RWPE2 (cell line): ENCODE measurements around the gene MAB21L3.

ENCODE experiments used
- ATAC-seq: fragments of 200-7000 bp; cut with Tn5 transposase; 3 replicates; pipeline ENCODE4 v1.9.1; 2021; ENCODE audit warnings: low read depth
- DNase-seq: peaks from one replicate; pipeline ENCODE4 v3.0.0-alpha.2; 2020; ENCODE audit warnings: low spot score
- H3K27ac ChIP-seq: fragments of 450-650 bp; 2 replicates; pipeline ENCODE4 v1.5.1; 2017; ENCODE audit warnings: mild to moderate bottlenecking; ENCODE audit not compliant: poor library complexity, severe bottlenecking
- H3K27me3 ChIP-seq: fragments of 250-450 bp; sonication (Bioruptor Pico); 2 replicates; pipeline ENCODE4 v1.5.1; 2021; ENCODE audit warnings: mild to moderate bottlenecking, moderate library complexity; ENCODE audit not compliant: insufficient read depth, poor library complexity, severe bottlenecking
- H3K36me3 ChIP-seq: fragments of 250-450 bp; sonication (Bioruptor Pico); 2 replicates; pipeline ENCODE4 v1.5.1; 2020; ENCODE audit warnings: low read depth, mild to moderate bottlenecking, moderate library complexity
- H3K4me1 ChIP-seq: fragments of 250-450 bp; sonication (Bioruptor Pico); 2 replicates; pipeline ENCODE4 v1.5.1; 2021; ENCODE audit warnings: mild to moderate bottlenecking, moderate library complexity; ENCODE audit not compliant: insufficient read depth, poor library complexity, severe bottlenecking
- H3K4me3 ChIP-seq: fragments of 250-450 bp; sonication (Bioruptor Pico); 2 replicates; pipeline ENCODE4 v1.5.1; 2021; ENCODE audit warnings: mild to moderate bottlenecking, moderate library complexity; ENCODE audit not compliant: severe bottlenecking
- H3K9me3 ChIP-seq: fragments of 250-450 bp; sonication (Bioruptor Pico); 2 replicates; pipeline ENCODE4 v1.5.1; 2021; ENCODE audit warnings: mild to moderate bottlenecking, moderate library complexity; ENCODE audit not compliant: severe bottlenecking
- CTCF ChIP-seq: fragments of 450-650 bp; IDR thresholded peaks from one replicate; pipeline ENCODE4 v1.5.1; 2017; ENCODE audit warnings: mild to moderate bottlenecking, moderate library complexity; ENCODE audit not compliant: poor library complexity, severe bottlenecking

Gene MAB21L3

GRCh38 chr1:116152950-116153691, 41.9 kb downstream of the MAB21L3 start:
- H3K36me3 ChIP-seq = no peaks in the 10 kb centered on the region
- no peak overlapping the region for H3K4me3 ChIP-seq
- ATAC-seq (no peak), DNase-seq (no peak)
- no peak overlapping the region for H3K27ac ChIP-seq
- no peaks in the 10 kb centered on the region for H3K9me3 ChIP-seq
- no peaks in the 10 kb centered on the region for H3K27me3 ChIP-seq
- no peak for TF ChIP-seq CTCF
- no peaks in the 10 kb centered on the region for H3K4me1 ChIP-seq

GRCh38 chr1:116153692-116154031, 42.5 kb downstream of the MAB21L3 start:
- TF ChIP-seq CTCF = no peak
- no peak overlapping the region for H3K4me3 ChIP-seq
- H3K27ac ChIP-seq = no peak overlapping the region
- H3K36me3 ChIP-seq = no peaks in the 10 kb centered on the region
- H3K4me1 ChIP-seq = no peaks in the 10 kb centered on the region
- ATAC-seq (no peak), DNase-seq (no peak)
- H3K9me3 ChIP-seq = no peaks in the 10 kb centered on the region
- H3K27me3 ChIP-seq = no peaks in the 10 kb centered on the region

- DNase-seq (no peak), ATAC-seq (no peak)
- no peak for TF ChIP-seq CTCF
- Histone ChIP-seq H3K4me1 (no peaks in the 10 kb centered on the region), H3K4me3 (no peak overlapping the region), H3K9me3 (no peaks in the 10 kb centered on the region), H3K27ac (no peak overlapping the region), H3K27me3 (no peaks in the 10 kb centered on the region), H3K36me3 (no peaks in the 10 kb centered on the region)
These were observed 43.3 kb downstream of the MAB21L3 start for GRCh38 chr1:116154536-116154935.

GRCh38 chr1:116157096-116157495, 45.9 kb downstream of the MAB21L3 start:
- no peak for TF ChIP-seq CTCF
- no peaks in the 10 kb centered on the region for H3K36me3 ChIP-seq
- no peak overlapping the region for H3K27ac ChIP-seq
- H3K27me3 ChIP-seq = no peaks in the 10 kb centered on the region
- DNase-seq (no peak), ATAC-seq (no peak)
- no peak overlapping the region for H3K4me3 ChIP-seq
- H3K9me3 ChIP-seq = no peaks in the 10 kb centered on the region
- no peaks in the 10 kb centered on the region for H3K4me1 ChIP-seq

GRCh38 chr1:116159177-116159576, 48.0 kb downstream of the MAB21L3 start:
- Histone ChIP-seq H3K9me3 (no peaks in the 10 kb centered on the region), H3K36me3 (no peaks in the 10 kb centered on the region), H3K4me1 (no peaks in the 10 kb centered on the region), H3K27ac (no peak overlapping the region), H3K27me3 (no peaks in the 10 kb centered on the region), H3K4me3 (no peak overlapping the region)
- no peak for ATAC-seq
- no peak for TF ChIP-seq CTCF
- no peak for DNase-seq
